AG04450 (cell line): ENCODE data around the gene GLT6D1. TPM values are rescaled to one million over a fixed set of nuclear protein-coding genes. Genes with fewer than 3 reads are reported as not detected.

Source experiments
- CTCF ChIA-PET: fragments of 300-600, 350-600 bp; formaldehyde crosslinking; extraction: SDS; loops from one replicate; lab custom pipeline; 2022; ENCODE audit warnings: antibody characterized with exemption, inconsistent platforms; lab: Charles Lee
- POLR2A ChIA-PET: fragments of 350-600 bp; formaldehyde crosslinking; extraction: SDS; loops from one replicate; lab custom pipeline; 2021; ENCODE audit warnings: antibody characterized with exemption, inconsistent platforms; lab: Yijun Ruan, JAX
- DNase-seq: peaks from one replicate; pipeline ENCODE4 v3.0.0-alpha.2; 2011; ENCODE audit warnings: low read depth, low spot score
- H3K27ac ChIP-seq: one replicate; pipeline ENCODE4 v1.5.1; 2012; ENCODE audit warnings: low read depth, low read length, control low read depth
- H3K27me3 ChIP-seq: one replicate; pipeline ENCODE4 v1.6.0; 2012; ENCODE audit warnings: low read length; ENCODE audit not compliant: control insufficient read depth, insufficient read depth
- H3K4me3 ChIP-seq: 2 replicates; pipeline ENCODE4 v1.5.1; 2011; ENCODE audit warnings: mild to moderate bottlenecking, low read depth, low read length, control low read depth
- H3K9me3 ChIP-seq: 2 replicates; pipeline ENCODE4 v1.5.1; 2012; ENCODE audit warnings: low read length; ENCODE audit not compliant: control insufficient read depth, insufficient read depth
- polyA plus RNA-seq: library from polyadenylated mRNA; depleted of rRNA; stranded (reverse); fragments of >200 nt; gene quantifications from 2 replicates; pipeline ENCODE4 v1.2.3, GENCODE V29; 2011
- TF ChIP-seq, protein P1 (sequence below): IDR thresholded peaks from 2 replicates; pipeline ENCODE4 v1.5.1; 2011; ENCODE audit warnings: low read depth, low read length, control low read depth, inconsistent platforms

Gene GLT6D1
- polyA plus RNA-seq, 1 experiment: not detected

- DNase-seq: no peak
- no peak overlapping the region for H3K27ac ChIP-seq
- H3K9me3 ChIP-seq: peaks cover 12% of the 10 kb centered on the region; the same call in 1 of the 2 replicates
- CTCF ChIA-PET: no interaction called here
- TF ChIP-seq, protein P1, sequence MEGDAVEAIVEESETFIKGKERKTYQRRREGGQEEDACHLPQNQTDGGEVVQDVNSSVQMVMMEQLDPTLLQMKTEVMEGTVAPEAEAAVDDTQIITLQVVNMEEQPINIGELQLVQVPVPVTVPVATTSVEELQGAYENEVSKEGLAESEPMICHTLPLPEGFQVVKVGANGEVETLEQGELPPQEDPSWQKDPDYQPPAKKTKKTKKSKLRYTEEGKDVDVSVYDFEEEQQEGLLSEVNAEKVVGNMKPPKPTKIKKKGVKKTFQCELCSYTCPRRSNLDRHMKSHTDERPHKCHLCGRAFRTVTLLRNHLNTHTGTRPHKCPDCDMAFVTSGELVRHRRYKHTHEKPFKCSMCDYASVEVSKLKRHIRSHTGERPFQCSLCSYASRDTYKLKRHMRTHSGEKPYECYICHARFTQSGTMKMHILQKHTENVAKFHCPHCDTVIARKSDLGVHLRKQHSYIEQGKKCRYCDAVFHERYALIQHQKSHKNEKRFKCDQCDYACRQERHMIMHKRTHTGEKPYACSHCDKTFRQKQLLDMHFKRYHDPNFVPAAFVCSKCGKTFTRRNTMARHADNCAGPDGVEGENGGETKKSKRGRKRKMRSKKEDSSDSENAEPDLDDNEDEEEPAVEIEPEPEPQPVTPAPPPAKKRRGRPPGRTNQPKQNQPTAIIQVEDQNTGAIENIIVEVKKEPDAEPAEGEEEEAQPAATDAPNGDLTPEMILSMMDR: no peak
- no peaks in the 10 kb centered on the region for H3K27me3 ChIP-seq
- no peak overlapping the region for H3K4me3 ChIP-seq
- POLR2A ChIA-PET: no interaction called here
Measured at GRCh38 chr9:135582966-135583687, 56.2 kb downstream of the GLT6D1 start.

GRCh38 chr9:135582541-135582940, 56.8 kb downstream of the GLT6D1 start:
- no peak overlapping the region for H3K27ac ChIP-seq
- H3K4me3 ChIP-seq: no peak overlapping the region
- no peak for DNase-seq
- TF ChIP-seq, protein P1: no peak
- no peaks in the 10 kb centered on the region for H3K27me3 ChIP-seq
- POLR2A ChIA-PET: no interaction called here
- H3K9me3 ChIP-seq: peaks cover 12% of the 10 kb centered on the region; the same call in 1 of the 2 replicates
- CTCF ChIA-PET: no interaction called here

- no peaks in the 10 kb centered on the region for H3K27me3 ChIP-seq
- CTCF ChIA-PET: no interaction called here
- no peak overlapping the region for H3K4me3 ChIP-seq
- peaks cover 12% of the 10 kb centered on the region; the same call in 1 of the 2 replicates for H3K9me3 ChIP-seq
- TF ChIP-seq, protein P1: no peak
- no peak for DNase-seq
- no peak overlapping the region for H3K27ac ChIP-seq
- POLR2A ChIA-PET: no interaction called here
Measured at GRCh38 chr9:135581636-135582426, 57.5 kb downstream of the GLT6D1 start.

DNA sequence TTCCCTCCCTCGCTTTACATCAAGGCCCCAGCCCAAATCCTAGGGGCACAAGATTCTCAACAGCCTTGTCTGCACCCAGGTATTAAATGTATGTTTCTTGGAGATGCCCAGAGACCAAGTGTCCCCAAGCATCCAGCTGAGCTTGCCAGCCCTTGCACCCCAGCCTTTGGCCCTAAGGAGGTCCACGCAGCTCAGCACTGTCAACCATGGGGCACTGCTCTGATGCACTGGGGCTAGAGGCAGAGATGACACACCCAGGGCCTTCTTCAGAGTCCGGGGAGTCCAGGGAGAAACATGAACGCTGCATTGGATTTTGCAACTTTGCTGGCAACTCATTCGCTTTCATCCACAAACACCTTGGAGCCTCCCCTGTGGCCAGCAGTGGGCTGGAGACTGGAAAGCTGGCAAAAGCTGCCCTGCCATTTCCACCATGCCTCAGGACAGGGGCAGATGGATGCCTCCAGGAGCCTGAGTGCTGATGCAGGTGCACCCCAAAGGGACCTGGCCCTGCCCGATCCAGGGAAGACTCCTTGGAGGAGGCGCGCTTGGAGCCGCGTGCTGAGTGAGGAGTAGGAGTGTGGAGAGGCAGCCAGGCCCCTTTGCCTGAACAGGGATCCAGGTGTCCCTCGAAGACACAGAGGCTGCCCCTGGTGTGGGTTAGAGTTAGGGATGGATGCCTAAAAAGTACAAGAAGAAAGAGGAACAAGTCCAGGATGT, 58.5 kb downstream of the GLT6D1 start:
- no peak for DNase-seq
- Histone ChIP-seq H3K27ac (no peak overlapping the region), H3K4me3 (no peak overlapping the region), H3K9me3 (peaks cover 19% of the 10 kb centered on the region; the same call in 1 of the 2 replicates), H3K27me3 (no peaks in the 10 kb centered on the region)
- ChIA-PET CTCF (no interaction called here), POLR2A (no interaction called here)
- TF ChIP-seq, protein P1: no peak
